ENCODE data around the gene HAP1.

- no peak for TF ChIP-seq CTCF (IDR thresholded peaks at IDR 0.05)
- TF ChIP-seq POLR2A (IDR thresholded peaks at IDR 0.05): no peak
Observed at GRCh38 chr17:41750862-41751261, 16.4 kb upstream of the HAP1 start.
